GM20000 (cell line): Measurements from ENCODE around the gene RALGPS1.

Experiments
- DNase-seq: peaks from one replicate; pipeline ENCODE4 v3.0.0; 2012; ENCODE audit warnings: low spot score
- CTCF ChIP-seq: IDR thresholded peaks from 2 replicates; pipeline ENCODE4 v1.5.1; 2012; ENCODE audit warnings: mild to moderate bottlenecking, control low read depth; ENCODE audit errors: extremely low read depth, missing control alignments

RALGPS1 gene

GRCh38 chr9:127208416-127208815 lies 293.8 kb downstream of the RALGPS1 start:
- no peak for TF ChIP-seq CTCF
- no peak for DNase-seq

GRCh38 chr9:127209220-127209619 lies 294.6 kb downstream of the RALGPS1 start:
- no peak for DNase-seq
- TF ChIP-seq CTCF: no peak

GRCh38 chr9:127209948-127210640 lies 295.5 kb downstream of the RALGPS1 start:
- TF ChIP-seq CTCF: no peak
- DNase-seq: no peak

GRCh38 chr9:127210851-127211730 lies 296.5 kb downstream of the RALGPS1 start:
- TF ChIP-seq CTCF: no peak
- DNase-seq: no peak

GRCh38 chr9:127211983-127212382 lies 297.4 kb downstream of the RALGPS1 start:
- TF ChIP-seq CTCF: no peak
- no peak for DNase-seq

GRCh38 chr9:127212453-127212852 lies 297.9 kb downstream of the RALGPS1 start:
- DNase-seq: no peak
- no peak for TF ChIP-seq CTCF

GRCh38 chr9:127213859-127214258 lies 299.3 kb downstream of the RALGPS1 start:
- no peak for DNase-seq
- TF ChIP-seq CTCF: no peak
